Peyer's patch (tissue), 4 donors: Measurements from ENCODE around the gene RPSA. TPM values are rescaled to one million over a fixed set of nuclear protein-coding genes. Genes with fewer than 3 reads are reported as not detected.

Experiments used
- DNase-seq, 3 donors: peaks; one replicate each; pipeline ENCODE4 v3.0.0-alpha.2; 2017 to 2019
- H3K27ac ChIP-seq, 4 donors: fragments of 200-600 bp; sonication (generic); one replicate each; pipeline ENCODE4 v1.5.1; 2016 to 2019
- H3K27me3 ChIP-seq, 2 donors: fragments of 200-600 bp; sonication (generic); one replicate each; pipeline ENCODE4 v1.5.1; 2019
- H3K36me3 ChIP-seq, 3 donors: fragments of 200-600 bp; sonication (generic); one replicate each; pipeline ENCODE4 v1.5.1; 2016 to 2019
- H3K4me1 ChIP-seq, 4 donors: fragments of 200-600 bp; sonication (generic); one replicate each; pipeline ENCODE4 v1.5.1; 2016 to 2019
- H3K4me3 ChIP-seq, 4 donors: fragments of 200-600 bp; sonication (generic); 1 replicate in 3 of 4; 2 replicates in 1 of 4; pipeline ENCODE4 v1.5.1; 2016 to 2019; ENCODE audit warnings: mild to moderate bottlenecking in 1 of 4
- H3K9me3 ChIP-seq, 4 donors: fragments of 200-600 bp; sonication (generic); one replicate each; pipeline ENCODE4 v1.5.1; 2016 to 2019; ENCODE audit warnings: mild to moderate bottlenecking in 1 of 4
- POLR2A ChIP-seq, 2 donors: fragments of 450-650 bp; IDR thresholded peaks; one replicate each; pipeline ENCODE4 v1.5.1; 2017; ENCODE audit warnings: antibody characterized with exemption in 2 of 2, mild to moderate bottlenecking in 2 of 2, moderate library complexity in 2 of 2
- total RNA-seq, 4 donors: library from RNA; depleted of rRNA; stranded (reverse); fragments of >200 nt; gene quantifications; one replicate each; pipeline ENCODE4 v1.1.0, GENCODE V29; 2016
- TF ChIP-seq, protein P1 (sequence below), 6 experiments: fragments of 450-650 bp in 4 of 6; fragments of 200-600 bp in 2 of 6; sonication (generic) in 1 of 6; IDR thresholded peaks; one replicate each; pipeline ENCODE4 v1.5.1; 2017 to 2019; ENCODE audit warnings: antibody characterized with exemption in 6 of 6, mild to moderate bottlenecking in 3 of 6, moderate library complexity in 1 of 6

Gene RPSA
- total RNA-seq, 4 donors from 2014 or later = 298 to 1,413 (median 477) TPM

GRCh38 chr3:39386318-39386717 is 20.2 kb upstream of the RPSA start:
- Histone ChIP-seq H3K27ac (no peak overlapping the region), H3K4me3 (no peak overlapping the region), H3K9me3 (no peaks in the 10 kb centered on the region), H3K27me3 (no peaks in the 10 kb centered on the region), H3K36me3 (peaks cover 0 to 22% (median 0%) of the 10 kb centered on the region in 3 donors), H3K4me1 (peaks cover 0 to 34% (median 8%) of the 10 kb centered on the region in 4 donors)
- TF ChIP-seq, protein P1, sequence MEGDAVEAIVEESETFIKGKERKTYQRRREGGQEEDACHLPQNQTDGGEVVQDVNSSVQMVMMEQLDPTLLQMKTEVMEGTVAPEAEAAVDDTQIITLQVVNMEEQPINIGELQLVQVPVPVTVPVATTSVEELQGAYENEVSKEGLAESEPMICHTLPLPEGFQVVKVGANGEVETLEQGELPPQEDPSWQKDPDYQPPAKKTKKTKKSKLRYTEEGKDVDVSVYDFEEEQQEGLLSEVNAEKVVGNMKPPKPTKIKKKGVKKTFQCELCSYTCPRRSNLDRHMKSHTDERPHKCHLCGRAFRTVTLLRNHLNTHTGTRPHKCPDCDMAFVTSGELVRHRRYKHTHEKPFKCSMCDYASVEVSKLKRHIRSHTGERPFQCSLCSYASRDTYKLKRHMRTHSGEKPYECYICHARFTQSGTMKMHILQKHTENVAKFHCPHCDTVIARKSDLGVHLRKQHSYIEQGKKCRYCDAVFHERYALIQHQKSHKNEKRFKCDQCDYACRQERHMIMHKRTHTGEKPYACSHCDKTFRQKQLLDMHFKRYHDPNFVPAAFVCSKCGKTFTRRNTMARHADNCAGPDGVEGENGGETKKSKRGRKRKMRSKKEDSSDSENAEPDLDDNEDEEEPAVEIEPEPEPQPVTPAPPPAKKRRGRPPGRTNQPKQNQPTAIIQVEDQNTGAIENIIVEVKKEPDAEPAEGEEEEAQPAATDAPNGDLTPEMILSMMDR (IDR thresholded peaks at IDR 0.05) = no peak
- no peak for TF ChIP-seq POLR2A (IDR thresholded peaks at IDR 0.05)
- no peak for DNase-seq

DNA sequence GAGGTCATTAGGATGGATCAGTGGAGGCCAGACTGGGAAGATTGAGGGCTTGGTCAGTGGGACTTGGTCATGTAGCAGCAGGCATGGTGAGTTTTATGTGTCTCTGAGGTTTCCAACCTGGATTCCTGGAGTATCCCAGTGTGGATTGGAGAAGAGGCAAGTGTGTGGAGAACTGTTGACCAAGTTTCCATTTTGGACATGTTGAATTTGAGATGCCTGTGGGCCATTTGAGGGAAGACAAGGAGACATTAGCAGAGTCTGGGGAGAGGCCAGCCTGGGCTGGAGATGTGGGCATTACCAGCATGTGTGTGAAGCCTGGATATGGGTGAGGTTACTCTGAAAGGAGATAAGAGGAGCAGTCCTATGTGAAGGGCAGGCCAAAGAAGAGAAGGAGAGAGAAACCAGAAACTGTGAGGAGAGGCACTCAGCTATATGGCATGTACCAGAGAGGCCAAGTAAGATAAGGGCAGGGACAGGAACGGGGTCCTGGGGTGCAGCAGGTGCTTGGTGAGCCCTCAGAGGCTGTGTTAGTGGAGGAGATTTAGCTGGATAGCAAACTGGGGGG is 19.0 kb upstream of the RPSA start:
- Histone ChIP-seq H3K4me3 (no peak overlapping the region), H3K27ac (no peak overlapping the region), H3K27me3 (no peaks in the 10 kb centered on the region), H3K4me1 (peaks cover 0 to 33% (median 8%) of the 10 kb centered on the region in 4 donors), H3K9me3 (no peaks in the 10 kb centered on the region), H3K36me3 (peaks cover 0 to 34% (median 0%) of the 10 kb centered on the region in 3 donors)
- no peak for DNase-seq
- no peak for TF ChIP-seq POLR2A (IDR thresholded peaks at IDR 0.05)
- TF ChIP-seq, protein P1 (IDR thresholded peaks at IDR 0.05) = no peak

GRCh38 chr3:39388153-39388552 is 18.4 kb upstream of the RPSA start:
- no peaks in the 10 kb centered on the region for H3K9me3 ChIP-seq
- TF ChIP-seq POLR2A (IDR thresholded peaks at IDR 0.05) = no peak
- TF ChIP-seq, protein P1 (IDR thresholded peaks at IDR 0.05) = no peak
- H3K36me3 ChIP-seq = peaks cover 0 to 40% (median 0%) of the 10 kb centered on the region in 3 donors
- no peak overlapping the region for H3K4me3 ChIP-seq
- H3K27me3 ChIP-seq = no peaks in the 10 kb centered on the region
- H3K4me1 ChIP-seq = peaks cover 0 to 27% (median 8%) of the 10 kb centered on the region in 4 donors
- no peak for DNase-seq
- no peak overlapping the region for H3K27ac ChIP-seq

DNA sequence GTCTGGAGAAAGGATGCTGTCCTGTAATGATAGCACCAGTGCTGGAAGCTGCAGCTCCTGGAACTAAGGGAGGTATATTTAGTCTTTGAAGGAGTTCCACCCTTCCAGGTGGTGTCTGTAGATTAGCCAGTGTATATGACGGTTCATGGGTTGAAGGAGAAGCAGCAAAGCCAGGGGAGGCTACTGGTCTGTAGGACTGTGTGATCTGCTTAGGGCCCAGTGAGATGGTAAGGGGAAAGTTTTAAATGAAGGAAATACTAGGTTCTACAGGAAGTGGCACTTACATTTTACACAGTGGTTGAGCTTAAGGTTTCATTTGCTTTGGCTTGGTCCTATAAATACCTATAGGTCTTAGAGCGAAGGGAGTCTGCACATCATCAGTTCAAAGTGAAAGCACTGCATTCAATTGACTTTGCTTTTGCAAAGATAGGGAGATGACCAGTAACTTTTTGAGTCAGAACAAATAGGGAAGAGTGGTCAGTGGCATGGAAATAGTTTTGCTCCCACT is 17.7 kb upstream of the RPSA start:
- H3K27ac ChIP-seq = peak overlapping the region in 1 of 4 donors; percentile 40
- H3K36me3 ChIP-seq = peaks cover 0 to 47% (median 0%) of the 10 kb centered on the region in 3 donors
- H3K4me3 ChIP-seq = no peak overlapping the region
- TF ChIP-seq, protein P1 (IDR thresholded peaks at IDR 0.05) = no peak
- TF ChIP-seq POLR2A (IDR thresholded peaks at IDR 0.05) = no peak
- H3K9me3 ChIP-seq = no peaks in the 10 kb centered on the region
- DNase-seq = no peak
- H3K27me3 ChIP-seq = no peaks in the 10 kb centered on the region
- H3K4me1 ChIP-seq = peaks cover 0 to 27% (median 8%) of the 10 kb centered on the region in 4 donors

GRCh38 chr3:39390181-39390580 is 16.3 kb upstream of the RPSA start:
- H3K27ac ChIP-seq = no peak overlapping the region
- TF ChIP-seq POLR2A (IDR thresholded peaks at IDR 0.05) = no peak
- TF ChIP-seq, protein P1 (IDR thresholded peaks at IDR 0.05) = no peak
- H3K4me3 ChIP-seq = no peak overlapping the region
- DNase-seq = no peak
- H3K4me1 ChIP-seq = peaks cover 0 to 22% (median 5%) of the 10 kb centered on the region in 4 donors
- H3K9me3 ChIP-seq = no peaks in the 10 kb centered on the region
- H3K27me3 ChIP-seq = no peaks in the 10 kb centered on the region
- peaks cover 0 to 60% (median 0%) of the 10 kb centered on the region in 3 donors for H3K36me3 ChIP-seq
